ENCODE data around the gene UCKL1. TPM values are rescaled to one million over a fixed set of nuclear protein-coding genes. Genes with fewer than 3 reads are reported as not detected.
"Not testable (repeated sequence)": the region's sequence is repeated elsewhere in the genome, so short reads cannot be mapped to it uniquely, and the experiment has no call there.

UCKL1 gene
- total RNA-seq, 2 donors from 2014 or later = 21.3 to 32.7 TPM

GRCh38 chr20:63966172-63966943 lies 10.1 kb upstream of the UCKL1 start:
- no peak for DNase-seq (ENCODE audit: low spot score in 2 of 2)
- H3K9me3 Mint-ChIP-seq = no peaks in the 10 kb centered on the region

GRCh38 chr20:63964412-63964811 lies 8.2 kb upstream of the UCKL1 start:
- Mint-ChIP-seq H3K36me3 (peaks cover 7 to 12% of the 10 kb centered on the region in 2 donors), H3K9me3 (no peaks in the 10 kb centered on the region), H3K27ac (no peak overlapping the region)
- DNase-seq (ENCODE audit: low spot score in 2 of 2) = no peak
- no peak for ATAC-seq

More at GRCh38 chr20:63966172-63966943, 10.1 kb upstream of the UCKL1 start:
- Mint-ChIP-seq H3K27ac (peak overlapping the region in 1 of 2 donors; percentile 50), H3K36me3 (peaks cover 7 to 12% of the 10 kb centered on the region in 2 donors)
- ATAC-seq = no peak

GRCh38 chr20:63963784-63964301 lies 7.6 kb upstream of the UCKL1 start:
- Mint-ChIP-seq H3K27ac (no peak overlapping the region), H3K36me3 (peaks cover 4 to 12% of the 10 kb centered on the region in 2 donors), H3K9me3 (no peaks in the 10 kb centered on the region)
- DNase-seq (ENCODE audit: low spot score in 2 of 2) = no peak
- ATAC-seq = peak in 1 of 2 donors; percentile 17

DNA sequence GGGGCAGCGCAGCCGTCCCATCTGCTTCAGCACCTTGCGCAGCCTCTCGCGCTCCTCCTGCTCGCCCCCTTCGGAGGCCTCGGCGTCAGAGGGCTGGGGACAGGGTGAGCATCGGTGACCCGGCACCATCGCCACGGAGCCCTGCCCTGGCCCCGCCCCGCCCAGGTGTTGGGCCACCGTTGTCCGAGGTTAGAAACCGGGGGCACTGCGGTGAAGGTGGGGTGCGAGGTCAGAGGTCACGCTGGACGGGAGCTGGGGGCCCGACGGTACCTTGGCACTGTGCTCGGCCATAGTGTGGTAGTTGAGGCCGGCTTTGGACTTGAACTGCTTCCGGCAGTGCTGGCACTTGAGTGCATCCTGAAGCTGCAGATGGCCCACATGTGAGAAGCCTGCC lies 7.1 kb upstream of the UCKL1 start:
- H3K36me3 Mint-ChIP-seq = peaks cover 0 to 12% of the 10 kb centered on the region in 2 donors
- no peak overlapping the region for H3K27ac Mint-ChIP-seq
- ATAC-seq (no peak), DNase-seq (ENCODE audit: low spot score in 2 of 2) (no peak)
- H3K9me3 Mint-ChIP-seq = no peaks in the 10 kb centered on the region

GRCh38 chr20:63962426-63963347 lies 6.5 kb upstream of the UCKL1 start:
- H3K27ac Mint-ChIP-seq = peak overlapping the region in 1 of 2 donors; percentile 92
- H3K36me3 Mint-ChIP-seq = peaks cover 0 to 12% of the 10 kb centered on the region in 2 donors
- DNase-seq (ENCODE audit: low spot score in 2 of 2) (no peak), ATAC-seq (no peak)
- H3K9me3 Mint-ChIP-seq = no peaks in the 10 kb centered on the region

DNA sequence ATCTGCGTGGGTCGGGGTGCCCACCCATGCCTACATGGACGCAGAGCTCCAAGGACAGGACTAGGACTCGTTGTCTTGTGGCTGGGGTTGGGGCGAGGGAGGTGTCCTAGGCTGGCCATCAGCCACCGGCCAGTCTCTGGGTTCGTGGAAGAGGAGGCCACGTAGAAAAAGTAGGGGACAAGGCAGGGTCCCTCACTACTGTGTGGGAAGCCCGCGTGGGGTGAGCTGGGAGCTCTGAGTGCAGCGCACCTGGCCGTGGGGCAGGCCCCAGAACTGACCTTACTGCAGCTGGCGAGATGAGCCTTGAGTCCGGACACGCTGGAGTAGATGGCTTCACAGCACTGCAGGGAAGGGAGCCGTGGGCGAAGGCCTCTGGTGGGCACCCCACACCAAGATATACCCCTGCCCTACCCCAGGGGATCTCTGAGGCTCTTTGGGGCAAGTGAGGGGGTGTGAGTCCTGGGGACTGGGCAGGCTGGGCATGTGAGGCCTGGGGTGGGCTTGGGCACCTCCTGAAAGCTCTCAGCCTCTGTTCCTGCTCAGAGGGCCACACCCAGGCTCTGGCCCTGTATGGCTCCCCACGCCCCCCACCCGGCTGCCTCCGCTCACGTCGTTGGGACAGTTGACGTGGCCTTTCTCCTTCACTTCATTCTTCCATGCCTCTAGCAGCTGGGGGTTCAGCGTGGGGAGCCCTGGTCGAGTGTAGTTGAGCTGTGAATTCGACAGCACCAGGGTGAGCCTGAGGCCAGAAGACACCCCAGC lies 5.6 kb upstream of the UCKL1 start:
- H3K27ac Mint-ChIP-seq = peak overlapping the region in 1 of 2 donors; percentile 92
- DNase-seq (ENCODE audit: low spot score in 2 of 2) = no peak
- no peak for ATAC-seq
- no peaks in the 10 kb centered on the region for H3K9me3 Mint-ChIP-seq
- H3K36me3 Mint-ChIP-seq = peaks cover 0 to 11% of the 10 kb centered on the region in 2 donors

DNA sequence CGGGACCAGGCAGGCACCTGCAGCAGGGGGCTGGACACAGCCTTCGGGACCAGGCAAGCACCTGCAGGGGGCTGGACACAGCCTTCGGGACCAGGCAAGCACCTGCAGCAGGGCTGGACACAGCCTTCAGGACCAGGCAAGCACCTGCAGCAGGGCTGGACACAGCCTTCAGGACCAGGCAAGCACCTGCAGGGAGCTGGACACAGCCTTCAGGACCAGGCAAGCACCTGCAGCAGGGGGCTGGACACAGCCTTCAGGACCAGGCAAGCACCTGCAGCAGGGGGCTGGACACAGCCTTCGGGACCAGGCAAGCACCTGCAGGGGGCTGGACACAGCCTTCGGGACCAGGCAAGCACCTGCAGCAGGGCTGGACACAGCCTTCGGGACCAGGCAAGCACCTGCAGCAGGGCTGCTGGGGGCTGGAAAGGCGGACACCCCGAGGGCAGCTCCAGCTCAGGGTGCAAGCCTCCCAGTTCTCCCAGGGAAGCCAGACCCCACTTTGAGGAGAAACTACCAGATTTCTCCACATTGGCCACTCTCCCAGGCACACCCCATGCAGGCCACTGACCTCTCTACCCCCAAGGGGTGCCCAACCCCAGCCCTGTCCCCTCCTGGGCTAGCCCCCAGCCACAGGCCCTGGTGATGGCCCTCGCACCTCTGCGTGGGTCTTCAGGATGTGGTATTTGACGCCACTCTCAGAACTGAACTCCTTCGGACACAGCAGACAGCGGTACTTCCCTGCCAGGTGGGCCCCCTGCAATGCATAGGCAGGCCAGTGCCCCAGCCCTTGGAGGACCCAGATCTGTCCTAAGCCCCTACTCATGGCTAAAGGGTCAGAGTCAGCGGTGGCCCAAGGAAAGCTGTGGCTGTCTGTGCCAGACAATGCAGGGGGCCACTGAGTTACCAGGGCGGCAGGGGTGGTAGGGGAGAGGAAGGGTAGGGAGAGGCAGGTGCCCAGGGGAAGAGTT lies 4.7 kb upstream of the UCKL1 start:
- not testable (repeated sequence) for H3K36me3 Mint-ChIP-seq, H3K9me3 Mint-ChIP-seq

GRCh38 chr20:63959699-63960075 lies 3.5 kb upstream of the UCKL1 start:
- no peaks in the 10 kb centered on the region for H3K36me3 Mint-ChIP-seq
- no peaks in the 10 kb centered on the region for H3K9me3 Mint-ChIP-seq
- DNase-seq (ENCODE audit: low spot score in 2 of 2) (no peak), ATAC-seq (no peak)
- peak overlapping the region in 1 of 2 donors; percentile 79 for H3K27ac Mint-ChIP-seq

More for the DNA sequence above, 4.7 kb upstream of the UCKL1 start:
- not testable (repeated sequence) for ATAC-seq; DNase-seq (ENCODE audit: low spot score in 2 of 2); H3K27ac Mint-ChIP-seq

DNA sequence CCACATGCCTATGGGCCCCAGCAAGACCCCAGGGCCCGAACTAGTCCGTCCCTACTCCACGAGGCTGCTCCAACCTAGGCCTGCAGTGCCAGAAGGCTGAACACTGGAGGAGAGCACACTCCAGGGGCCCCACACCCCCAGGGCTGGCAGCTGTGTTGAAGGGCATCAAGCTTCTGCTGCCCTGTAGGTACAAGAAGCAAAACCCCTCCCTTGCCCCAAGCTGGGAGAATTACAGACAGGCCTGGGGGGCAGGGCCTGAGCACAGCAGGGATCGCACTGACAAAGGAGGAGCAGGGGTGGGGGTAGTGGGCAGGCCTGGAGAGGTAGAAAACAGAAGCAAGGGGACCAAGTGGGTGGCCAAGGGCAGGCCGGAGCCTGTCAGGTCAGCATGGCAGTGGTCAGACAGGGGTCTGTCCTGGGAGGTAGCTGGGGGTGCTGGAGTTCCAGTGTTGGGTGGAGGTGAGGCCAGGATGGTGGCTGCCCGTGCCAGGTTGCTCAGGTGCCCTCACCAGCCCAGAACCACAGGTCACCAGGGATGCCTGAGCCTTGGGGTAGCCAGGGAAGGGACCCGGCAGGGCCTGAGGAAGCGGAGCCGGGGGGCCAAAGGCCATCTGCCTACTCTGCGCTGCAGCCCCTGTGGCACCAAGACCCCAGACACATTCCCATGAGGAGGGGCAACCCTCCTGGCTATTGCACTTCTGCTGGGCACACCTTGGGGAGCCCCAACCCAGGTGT lies 2.9 kb upstream of the UCKL1 start:
- no peak for ATAC-seq
- Mint-ChIP-seq H3K9me3 (no peaks in the 10 kb centered on the region), H3K36me3 (peaks cover 0 to 3% of the 10 kb centered on the region in 2 donors), H3K27ac (peak overlapping the region; percentile 79 to 84)
- no peak for DNase-seq (ENCODE audit: low spot score in 2 of 2)

- no peak for ATAC-seq
- H3K27ac Mint-ChIP-seq = peak overlapping the region; percentile 79 to 84
- DNase-seq (ENCODE audit: low spot score in 2 of 2) = no peak
- no peaks in the 10 kb centered on the region for H3K9me3 Mint-ChIP-seq
- H3K36me3 Mint-ChIP-seq = peaks cover 0 to 4% of the 10 kb centered on the region in 2 donors
Measured at GRCh38 chr20:63958471-63958870, 2.3 kb upstream of the UCKL1 start.

GRCh38 chr20:63957690-63958441 lies 1.6 kb upstream of the UCKL1 start:
- ATAC-seq = no peak
- Mint-ChIP-seq H3K36me3 (peaks cover 0 to 4% of the 10 kb centered on the region in 2 donors), H3K27ac (peak overlapping the region; percentile 79 to 88), H3K9me3 (no peaks in the 10 kb centered on the region)
- no peak for DNase-seq (ENCODE audit: low spot score in 2 of 2)

- peak; percentile 71 to 85 for DNase-seq (ENCODE audit: low spot score in 2 of 2)
- peak overlapping the region; percentile 79 to 88 for H3K27ac Mint-ChIP-seq
- ATAC-seq = peak; percentile 67 to 76
- H3K36me3 Mint-ChIP-seq = peaks cover 0 to 4% of the 10 kb centered on the region in 2 donors
- no peaks in the 10 kb centered on the region for H3K9me3 Mint-ChIP-seq
Measured at GRCh38 chr20:63957004-63957689, 931 bp upstream of the UCKL1 start.

DNA sequence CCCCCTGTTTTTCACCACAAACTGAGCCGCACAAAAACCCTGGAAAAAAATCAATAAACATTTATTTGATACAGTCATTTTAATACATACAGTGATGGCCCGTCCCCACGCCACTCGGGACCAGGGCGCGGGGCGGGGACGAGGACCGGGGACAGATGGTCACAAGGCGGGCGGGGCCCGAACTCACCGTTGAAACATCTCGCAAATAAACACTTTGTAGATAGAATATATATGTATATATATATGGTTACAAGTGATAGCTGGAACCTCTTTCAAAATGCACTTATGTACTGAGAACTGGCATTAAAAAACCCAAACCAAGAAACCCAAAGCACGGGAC lies 418 bp upstream of the UCKL1 start:
- no peaks in the 10 kb centered on the region for H3K9me3 Mint-ChIP-seq
- peak; percentile 17 to 18 for ATAC-seq

More for the DNA sequence above, 418 bp upstream of the UCKL1 start:
- H3K36me3 Mint-ChIP-seq = peaks cover 0 to 4% of the 10 kb centered on the region in 2 donors
- peak in 1 of 2 donors; percentile 44 for DNase-seq (ENCODE audit: low spot score in 2 of 2)
- H3K27ac Mint-ChIP-seq = peak overlapping the region; percentile 65 to 79

Measured in activated naive CD4-positive, alpha-beta T cell treated with anti-CD3 and anti-CD28 coated beads, Interleukin-2, amount 50 U/mL, for 72 hours (primary cell).